ENCODE results near the gene GSG1L. TPM values are rescaled to one million over a fixed set of nuclear protein-coding genes. Genes with fewer than 3 reads are reported as not detected.

GSG1L gene
- polyA plus RNA-seq, 3 donors: 0.35 to 0.75 (median 0.48) TPM

- DNase-seq (ENCODE audit: low read depth in 3 of 3, low spot score in 2 of 3): no peak
Observed at GRCh38 chr16:27802664-27803439, 260.7 kb downstream of the GSG1L start.

- no peak for DNase-seq (ENCODE audit: low read depth in 3 of 3, low spot score in 2 of 3)
Observed at GRCh38 chr16:27801289-27801945, 262.1 kb downstream of the GSG1L start.

GRCh38 chr16:27800817-27801216, 262.7 kb downstream of the GSG1L start:
- DNase-seq (ENCODE audit: low read depth in 3 of 3, low spot score in 2 of 3): no peak

GRCh38 chr16:27799896-27800295, 263.6 kb downstream of the GSG1L start:
- DNase-seq (ENCODE audit: low read depth in 3 of 3, low spot score in 2 of 3): no peak

DNA sequence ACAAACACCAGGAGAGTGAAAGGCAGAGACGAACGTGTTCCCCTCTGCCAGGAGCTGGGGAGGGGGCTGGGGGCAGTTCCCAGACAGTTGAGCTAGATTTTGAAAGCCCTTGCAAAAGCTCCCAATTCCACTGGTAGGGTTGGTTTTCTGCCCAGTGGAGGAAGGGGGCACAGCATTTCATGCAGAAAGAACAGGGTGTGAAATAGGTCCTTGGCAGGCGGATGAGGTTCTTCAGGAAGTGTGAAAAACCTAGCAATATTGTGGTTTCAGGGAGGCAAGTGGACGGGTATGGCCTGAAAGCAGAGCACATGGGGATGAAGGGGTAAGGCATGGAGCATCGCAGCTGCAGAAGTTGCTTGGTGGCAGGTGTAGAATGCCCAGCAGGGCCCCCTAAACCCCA, 265.3 kb downstream of the GSG1L start:
- no peak for DNase-seq (ENCODE audit: low read depth in 3 of 3, low spot score in 2 of 3)

DNA sequence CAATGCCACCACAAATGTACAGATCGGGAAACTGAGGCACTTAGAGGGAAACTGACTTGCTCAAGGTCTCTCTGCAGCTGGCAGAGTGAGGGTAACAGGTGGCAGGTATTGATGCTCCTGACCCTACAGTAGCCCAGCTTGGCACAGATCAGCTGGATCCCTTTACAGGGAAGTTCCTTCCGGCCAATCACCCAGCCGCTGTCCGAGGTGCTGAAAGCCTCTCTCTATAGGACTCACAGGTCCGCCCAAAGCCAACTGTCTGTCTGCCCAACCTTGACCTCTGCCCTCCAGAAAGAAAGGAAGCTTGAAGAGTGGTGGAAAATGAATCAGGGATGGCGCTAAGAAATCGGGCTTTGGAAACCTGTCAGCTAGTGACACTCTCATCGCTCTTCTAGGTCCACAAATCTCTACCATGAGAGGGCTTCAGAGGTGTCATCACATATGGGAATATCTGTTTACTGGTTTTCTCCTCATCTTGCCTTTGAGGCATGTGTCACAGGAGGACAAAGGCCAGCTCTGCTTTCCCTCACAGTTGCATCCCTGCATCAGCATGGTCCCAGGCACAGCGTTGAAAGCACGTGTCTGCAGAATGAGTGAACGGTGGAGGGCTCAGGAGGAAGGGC, 267.4 kb downstream of the GSG1L start:
- peak in 2 of 3 donors; percentile 25 to 49 for DNase-seq (ENCODE audit: low read depth in 3 of 3, low spot score in 2 of 3)

DNA sequence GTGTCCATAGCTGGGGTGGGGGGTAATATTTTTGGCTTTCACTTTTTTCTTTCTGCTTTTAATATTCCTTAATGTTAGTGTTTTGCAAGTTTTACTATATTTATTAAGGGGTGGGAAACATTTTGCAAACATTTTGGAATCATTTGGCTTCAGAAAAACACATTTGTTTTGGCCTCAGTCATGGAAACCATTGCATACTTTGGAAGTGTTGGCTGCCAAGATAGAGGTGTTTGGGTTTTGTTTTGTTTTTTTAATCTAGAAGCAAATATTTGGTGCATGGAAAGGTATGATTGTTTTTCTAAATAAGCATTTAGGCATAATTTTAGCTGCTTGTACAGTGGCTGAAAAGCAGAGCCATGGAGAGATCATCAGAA, 270.3 kb downstream of the GSG1L start:
- DNase-seq (ENCODE audit: low read depth in 3 of 3, low spot score in 2 of 3): no peak

- DNase-seq (ENCODE audit: low read depth in 3 of 3, low spot score in 2 of 3): no peak
Observed at GRCh38 chr16:27792486-27793248, 270.8 kb downstream of the GSG1L start.

DNA sequence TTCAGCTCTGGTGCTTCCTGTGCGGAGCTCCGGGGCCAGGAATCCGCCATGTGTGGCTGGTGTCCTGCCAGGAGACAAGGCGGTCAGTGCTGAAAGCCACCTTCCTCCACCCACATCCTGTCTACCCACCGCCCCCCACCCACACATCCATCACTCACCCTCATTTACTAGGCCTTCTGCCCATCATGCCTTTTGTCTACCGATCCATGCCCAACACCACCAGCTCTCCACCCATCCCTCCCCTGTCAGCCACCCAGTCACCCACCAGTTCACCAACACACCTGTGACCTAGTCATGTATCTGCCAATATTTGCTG, 272.2 kb downstream of the GSG1L start:
- no peak for DNase-seq (ENCODE audit: low read depth in 3 of 3, low spot score in 2 of 3)

GRCh38 chr16:27790546-27791403, 272.7 kb downstream of the GSG1L start:
- no peak for DNase-seq (ENCODE audit: low read depth in 3 of 3, low spot score in 2 of 3)

DNA sequence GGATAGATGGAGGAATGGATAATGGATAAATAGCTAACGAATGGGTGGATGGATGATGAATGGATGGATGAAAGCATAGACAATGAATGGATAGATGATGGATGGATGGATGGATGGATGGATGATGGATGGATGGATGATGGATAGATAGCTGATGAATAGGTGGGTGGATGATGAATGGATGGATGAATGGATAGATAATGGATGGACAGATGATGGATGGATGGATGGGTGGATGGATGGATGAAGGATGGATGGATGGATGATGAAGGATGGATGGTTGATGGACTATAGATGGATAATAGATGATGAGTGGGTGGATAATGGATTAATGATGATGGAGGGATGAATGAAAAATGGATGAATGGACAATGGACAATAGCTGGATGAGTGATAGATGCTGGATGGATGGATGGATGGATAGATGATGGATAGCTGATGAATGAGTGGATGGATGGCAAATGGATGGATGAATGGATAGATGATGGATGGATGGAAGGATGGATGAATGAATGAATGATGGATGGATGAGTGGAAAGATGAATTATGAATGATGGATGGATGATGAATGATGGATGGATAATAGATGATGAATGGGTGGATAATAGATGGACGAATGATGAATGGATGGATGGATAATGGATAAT, 273.8 kb downstream of the GSG1L start:
- DNase-seq (ENCODE audit: low read depth in 3 of 3, low spot score in 2 of 3): no peak

- DNase-seq (ENCODE audit: low read depth in 3 of 3, low spot score in 2 of 3): no peak
Observed at GRCh38 chr16:27789150-27789549, 274.4 kb downstream of the GSG1L start.

DNA sequence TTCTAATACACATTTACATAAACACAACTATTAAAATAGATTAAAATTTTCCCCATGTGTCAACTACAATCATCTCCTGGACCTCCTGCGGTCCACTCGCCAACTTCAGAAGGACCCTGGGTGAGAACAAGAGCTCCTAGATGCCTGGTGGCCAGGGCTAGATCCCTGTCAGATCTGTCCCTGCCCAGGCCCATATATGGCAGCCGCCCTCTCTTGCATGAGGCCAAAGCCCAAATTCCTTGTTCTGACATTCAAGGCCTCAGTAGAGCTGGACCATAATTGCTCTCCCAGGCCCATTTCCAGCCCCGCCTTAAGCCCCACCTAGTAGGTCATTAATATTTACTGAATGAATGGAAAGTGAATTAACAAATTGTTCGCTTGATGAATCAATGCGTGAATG, 275.8 kb downstream of the GSG1L start:
- no peak for DNase-seq (ENCODE audit: low read depth in 3 of 3, low spot score in 2 of 3)

DNA sequence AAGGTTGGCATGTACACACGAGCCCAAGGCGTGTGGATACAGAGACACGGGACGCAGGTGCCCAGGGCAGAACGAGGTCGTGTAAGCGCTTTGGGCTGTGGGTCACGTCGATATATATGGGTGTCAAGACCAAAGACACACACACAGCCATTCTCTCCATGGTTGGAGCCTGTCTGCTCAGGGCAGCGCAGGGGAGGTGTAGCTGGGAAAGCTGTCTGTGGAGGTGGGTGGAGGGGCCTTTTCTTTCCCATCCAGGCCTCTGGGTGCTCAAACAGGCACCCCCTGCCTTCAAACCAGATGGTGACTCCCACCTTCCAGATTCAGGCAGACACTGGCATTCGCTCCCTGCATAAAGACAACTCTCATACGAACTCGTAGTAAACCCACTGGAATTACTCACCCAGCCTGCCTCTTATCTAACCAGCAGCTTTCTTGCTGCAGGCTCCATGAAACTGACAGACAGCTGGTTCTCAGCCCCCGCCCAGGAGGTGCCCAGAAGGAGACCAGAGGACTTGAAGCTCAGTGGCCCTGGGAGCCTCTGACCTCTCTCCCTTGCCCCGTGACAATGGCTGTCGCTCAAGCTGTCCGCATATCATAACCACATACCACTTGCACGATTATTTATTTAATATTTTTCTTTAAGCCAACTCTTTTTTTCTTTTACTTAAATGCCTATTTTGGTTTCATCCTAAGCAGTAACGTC, 276.4 kb downstream of the GSG1L start:
- DNase-seq (ENCODE audit: low read depth in 3 of 3, low spot score in 2 of 3): no peak

GRCh38 chr16:27786221-27786922, 277.1 kb downstream of the GSG1L start:
- no peak for DNase-seq (ENCODE audit: low read depth in 3 of 3, low spot score in 2 of 3)

DNA sequence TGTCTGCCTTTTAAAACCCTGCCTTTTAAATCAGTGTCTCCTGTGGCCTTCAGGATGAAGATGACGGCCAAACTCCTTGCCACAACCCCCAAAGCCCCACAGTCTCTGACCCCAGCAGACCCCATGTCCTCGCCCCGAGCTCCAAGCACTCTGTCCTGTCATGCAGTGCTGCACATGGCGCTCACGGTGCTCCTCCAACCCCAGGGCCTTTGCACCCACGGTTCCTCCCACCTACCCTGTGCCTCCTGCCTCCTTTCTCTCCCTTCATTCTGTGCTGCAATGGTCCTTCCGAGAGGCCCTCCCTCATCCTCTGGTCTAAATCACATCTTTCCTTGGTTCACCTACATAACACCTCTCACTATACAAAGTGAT, 278.2 kb downstream of the GSG1L start:
- no peak for DNase-seq (ENCODE audit: low read depth in 3 of 3, low spot score in 2 of 3)

GRCh38 chr16:27784351-27785306, 278.9 kb downstream of the GSG1L start:
- DNase-seq (ENCODE audit: low read depth in 3 of 3, low spot score in 2 of 3): no peak

Measured in right renal cortex interstitium (tissue), 3 donors.